ENCODE results near the gene OR10A3.

- TF ChIP-seq CTCF (IDR thresholded peaks at IDR 0.05; ENCODE audit: insufficient read depth, low read depth, low read length) (no peak), EZH2 (IDR thresholded peaks at IDR 0.05; ENCODE audit: insufficient read depth, low read length) (no peak)
Observed at GRCh38 chr11:7911011-7911410, 30.5 kb downstream of the OR10A3 start.

Data from astrocyte (in vitro differentiated cells and primary cell).